ENCODE results near the gene HNRNPUL1.

The HNRNPUL1 gene

GRCh38 chr19:41316306-41316920 lies 52.2 kb downstream of the HNRNPUL1 start:
- H3K4me3 ChIP-seq (ENCODE audit: low read depth, low read length): no peak overlapping the region
- no peak for TF ChIP-seq CTCF (IDR thresholded peaks at IDR 0.05)
- H3K4me1 ChIP-seq: no peaks in the 10 kb centered on the region
- H3K9ac ChIP-seq: no peak overlapping the region
- H3K79me2 ChIP-seq: peaks cover 22% of the 10 kb centered on the region
- H2AFZ ChIP-seq: no peak overlapping the region
- no peaks in the 10 kb centered on the region for H3K27me3 ChIP-seq (ENCODE audit: control insufficient read depth, insufficient read depth, low read length)
- no peak overlapping the region for H3K4me2 ChIP-seq (ENCODE audit: low read length)
- H3K9me3 ChIP-seq (ENCODE audit: control insufficient read depth, low read length): no peaks in the 10 kb centered on the region
- H3K36me3 ChIP-seq (ENCODE audit: control insufficient read depth, insufficient read depth, low read length): no peaks in the 10 kb centered on the region
- no peak overlapping the region for H3K27ac ChIP-seq

GRCh38 chr19:41318696-41319499 lies 54.7 kb downstream of the HNRNPUL1 start:
- peaks cover 6% of the 10 kb centered on the region for H3K79me2 ChIP-seq
- no peak overlapping the region for H3K4me2 ChIP-seq (ENCODE audit: low read length)
- H3K4me3 ChIP-seq (ENCODE audit: low read depth, low read length): no peak overlapping the region
- no peak for TF ChIP-seq CTCF (IDR thresholded peaks at IDR 0.05)
- no peaks in the 10 kb centered on the region for H3K36me3 ChIP-seq (ENCODE audit: control insufficient read depth, insufficient read depth, low read length)
- H3K27me3 ChIP-seq (ENCODE audit: control insufficient read depth, insufficient read depth, low read length): no peaks in the 10 kb centered on the region
- H3K9me3 ChIP-seq (ENCODE audit: control insufficient read depth, low read length): no peaks in the 10 kb centered on the region
- no peak overlapping the region for H3K27ac ChIP-seq
- H2AFZ ChIP-seq: no peak overlapping the region
- no peak overlapping the region for H3K9ac ChIP-seq
- no peaks in the 10 kb centered on the region for H3K4me1 ChIP-seq

GRCh38 chr19:41319500-41320184 lies 55.5 kb downstream of the HNRNPUL1 start:
- H3K27me3 ChIP-seq (ENCODE audit: control insufficient read depth, insufficient read depth, low read length): no peaks in the 10 kb centered on the region
- H3K4me3 ChIP-seq (ENCODE audit: low read depth, low read length): no peak overlapping the region
- no peak overlapping the region for H3K27ac ChIP-seq
- H2AFZ ChIP-seq: no peak overlapping the region
- no peak for TF ChIP-seq CTCF (IDR thresholded peaks at IDR 0.05)
- peaks cover 3% of the 10 kb centered on the region for H3K4me1 ChIP-seq
- H3K9ac ChIP-seq: no peak overlapping the region
- H3K4me2 ChIP-seq (ENCODE audit: low read length): no peak overlapping the region
- H3K9me3 ChIP-seq (ENCODE audit: control insufficient read depth, low read length): no peaks in the 10 kb centered on the region
- no peaks in the 10 kb centered on the region for H3K36me3 ChIP-seq (ENCODE audit: control insufficient read depth, insufficient read depth, low read length)
- H3K79me2 ChIP-seq: peaks cover under 1% of the 10 kb centered on the region

GRCh38 chr19:41320185-41320518 lies 56.0 kb downstream of the HNRNPUL1 start:
- Histone ChIP-seq H3K79me2 (no peaks in the 10 kb centered on the region), H3K9me3 (ENCODE audit: control insufficient read depth, low read length) (no peaks in the 10 kb centered on the region), H3K4me3 (ENCODE audit: low read depth, low read length) (no peak overlapping the region), H3K4me1 (peaks cover 6% of the 10 kb centered on the region), H3K27me3 (ENCODE audit: control insufficient read depth, insufficient read depth, low read length) (no peaks in the 10 kb centered on the region), H3K9ac (no peak overlapping the region), H3K36me3 (ENCODE audit: control insufficient read depth, insufficient read depth, low read length) (no peaks in the 10 kb centered on the region), H2AFZ (no peak overlapping the region), H3K4me2 (ENCODE audit: low read length) (no peak overlapping the region), H3K27ac (no peak overlapping the region)
- TF ChIP-seq CTCF (IDR thresholded peaks at IDR 0.05): no peak
